Calu3 (cell line): ENCODE measurements around the gene CACNA2D2. TPM values are rescaled to one million over a fixed set of nuclear protein-coding genes. Genes with fewer than 3 reads are reported as not detected.

Experiments used
- BruUV-seq: library from RNA; stranded (reverse); fragments of 400-500 nt; replicated peaks from 2 replicates; lab custom pipeline; 2021; lab: Mats Ljungman, UMichigan
- CTCF ChIA-PET: fragments of 300-600 bp; sonication (Branson Sonifier 250); formaldehyde crosslinking; loops from one replicate; lab custom pipeline; 2022; ENCODE audit warnings: antibody characterized with exemption; lab: Charles Lee
- DNase-seq: peaks from one replicate; pipeline ENCODE4 v3.0.0; 2022
- H3K27ac Mint-ChIP-seq: one replicate; pipeline ENCODE4 v1.8.0; 2022; ENCODE audit warnings: mixed read lengths; ENCODE audit not compliant: unreplicated experiment
- H3K27me3 Mint-ChIP-seq: one replicate; pipeline ENCODE4 v1.8.0; 2022; ENCODE audit warnings: mixed read lengths; ENCODE audit not compliant: unreplicated experiment
- H3K36me3 Mint-ChIP-seq: one replicate; pipeline ENCODE4 v1.8.0; 2022; ENCODE audit warnings: mild to moderate bottlenecking, moderate library complexity, mixed read lengths; ENCODE audit not compliant: insufficient read depth, unreplicated experiment
- H3K4me1 Mint-ChIP-seq: one replicate; pipeline ENCODE4 v1.8.0; 2022; ENCODE audit warnings: mild to moderate bottlenecking, low read depth, mixed read lengths; ENCODE audit not compliant: unreplicated experiment
- H3K4me3 Mint-ChIP-seq: one replicate; pipeline ENCODE4 v1.8.0; 2022; ENCODE audit warnings: mild to moderate bottlenecking, low read depth, moderate library complexity, mixed read lengths; ENCODE audit not compliant: unreplicated experiment
- H3K9me3 Mint-ChIP-seq: one replicate; pipeline ENCODE4 v1.8.0; 2022; ENCODE audit warnings: low read depth, mixed read lengths; ENCODE audit not compliant: unreplicated experiment
- CTCF ChIP-seq: fragments of 200-600 bp; IDR thresholded peaks from one replicate; pipeline ENCODE4 v1.8.0; 2022; ENCODE audit warnings: antibody characterized with exemption; ENCODE audit not compliant: unreplicated experiment
- intact Hi-C: fragments of 100-400 bp; cut with micrococcal nuclease; formaldehyde crosslinking; loops from one replicate; pipeline ENCODE4 v1.10.0; 2022; ENCODE audit not compliant: unreplicated experiment
- total RNA-seq: library from RNA; stranded (reverse); gene quantifications from 2 replicates; pipeline ENCODE4 v1.2.3, GENCODE V29; 2022

CACNA2D2 gene
- total RNA-seq, 1 experiment from 2014 or later: 0.12 TPM

- CTCF ChIA-PET: no interaction called here
- Mint-ChIP-seq H3K27me3 (peaks cover 91% of the 10 kb centered on the region), H3K9me3 (no peaks in the 10 kb centered on the region), H3K4me3 (no peak overlapping the region), H3K27ac (no peak overlapping the region), H3K4me1 (no peaks in the 10 kb centered on the region), H3K36me3 (no peaks in the 10 kb centered on the region)
- DNase-seq: no peak
- intact Hi-C loops: no loop called here
- TF ChIP-seq CTCF: no peak
- no TSS peak for BruUV-seq
Measured at GRCh38 chr3:50532062-50532705, 28.8 kb upstream of the CACNA2D2 start.

- no peaks in the 10 kb centered on the region for H3K9me3 Mint-ChIP-seq
- no peak overlapping the region for H3K4me3 Mint-ChIP-seq
- H3K4me1 Mint-ChIP-seq: no peaks in the 10 kb centered on the region
- BruUV-seq: no TSS peak
- peaks cover 91% of the 10 kb centered on the region for H3K27me3 Mint-ChIP-seq
- no peak for DNase-seq
- intact Hi-C loops: no loop called here
- no peak overlapping the region for H3K27ac Mint-ChIP-seq
- no peak for TF ChIP-seq CTCF
- no peaks in the 10 kb centered on the region for H3K36me3 Mint-ChIP-seq
- CTCF ChIA-PET: no interaction called here
Measured at GRCh38 chr3:50531201-50531600, 27.8 kb upstream of the CACNA2D2 start.

- no TSS peak for BruUV-seq
- H3K36me3 Mint-ChIP-seq: no peaks in the 10 kb centered on the region
- no peaks in the 10 kb centered on the region for H3K9me3 Mint-ChIP-seq
- no peak for DNase-seq
- intact Hi-C loops: no loop called here
- no peak for TF ChIP-seq CTCF
- H3K4me3 Mint-ChIP-seq: no peak overlapping the region
- H3K27ac Mint-ChIP-seq: no peak overlapping the region
- no peaks in the 10 kb centered on the region for H3K4me1 Mint-ChIP-seq
- CTCF ChIA-PET: no interaction called here
- peaks cover 89% of the 10 kb centered on the region for H3K27me3 Mint-ChIP-seq
Measured at GRCh38 chr3:50530001-50530970, 26.9 kb upstream of the CACNA2D2 start.

GRCh38 chr3:50525987-50526386 lies 22.6 kb upstream of the CACNA2D2 start:
- Mint-ChIP-seq H3K27ac (no peak overlapping the region), H3K36me3 (no peaks in the 10 kb centered on the region), H3K4me3 (no peak overlapping the region), H3K27me3 (peaks cover 90% of the 10 kb centered on the region), H3K4me1 (no peaks in the 10 kb centered on the region), H3K9me3 (no peaks in the 10 kb centered on the region)
- no TSS peak for BruUV-seq
- DNase-seq: peak; percentile 57
- no peak for TF ChIP-seq CTCF
- CTCF ChIA-PET: no interaction called here
- intact Hi-C loops: no loop called here
